CD4-positive, alpha-beta T cell treated with Interleukin-17A for 1 hour (primary cell): ENCODE data around the gene TMEM132C.

Experiments
- DNase-seq: peaks from one replicate; pipeline ENCODE4 v3.0.0-alpha.2; 2020

TMEM132C gene

GRCh38 chr12:128619263-128619662 lies 352.3 kb downstream of the TMEM132C start:
- DNase-seq, result no peak

GRCh38 chr12:128621304-128621703 lies 354.3 kb downstream of the TMEM132C start:
- no peak for DNase-seq

- DNase-seq, result no peak
Observed at GRCh38 chr12:128623748-128624147, 356.8 kb downstream of the TMEM132C start.

- no peak for DNase-seq
Observed at GRCh38 chr12:128626808-128627320, 359.9 kb downstream of the TMEM132C start.

- no peak for DNase-seq
Observed at GRCh38 chr12:128627659-128628058, 360.7 kb downstream of the TMEM132C start.

GRCh38 chr12:128629979-128630378 lies 363.0 kb downstream of the TMEM132C start:
- DNase-seq, result no peak

- no peak for DNase-seq
Observed at GRCh38 chr12:128637642-128638606, 371.0 kb downstream of the TMEM132C start.

- DNase-seq, result no peak
Observed at GRCh38 chr12:128639089-128639488, 372.1 kb downstream of the TMEM132C start.

- no peak for DNase-seq
Observed at GRCh38 chr12:128643155-128643554, 376.2 kb downstream of the TMEM132C start.

- DNase-seq, result peak; percentile 35
Observed at GRCh38 chr12:128644664-128645296, 377.8 kb downstream of the TMEM132C start.

- no peak for DNase-seq
Observed at GRCh38 chr12:128649902-128650301, 382.9 kb downstream of the TMEM132C start.

GRCh38 chr12:128652136-128652751 lies 385.3 kb downstream of the TMEM132C start:
- DNase-seq, result no peak

GRCh38 chr12:128654468-128654867 lies 387.5 kb downstream of the TMEM132C start:
- DNase-seq, result no peak

GRCh38 chr12:128657378-128657777 lies 390.4 kb downstream of the TMEM132C start:
- no peak for DNase-seq

- DNase-seq, result no peak
Observed at GRCh38 chr12:128660532-128661225, 393.7 kb downstream of the TMEM132C start.

GRCh38 chr12:128661226-128661569 lies 394.2 kb downstream of the TMEM132C start:
- no peak for DNase-seq

- DNase-seq, result no peak
Observed at GRCh38 chr12:128662101-128662500, 395.1 kb downstream of the TMEM132C start.

- DNase-seq, result no peak
Observed at GRCh38 chr12:128664501-128664900, 397.5 kb downstream of the TMEM132C start.

GRCh38 chr12:128667193-128667592 lies 400.2 kb downstream of the TMEM132C start:
- DNase-seq, result no peak

GRCh38 chr12:128671528-128672042 lies 404.6 kb downstream of the TMEM132C start:
- peak; percentile 3 for DNase-seq

- no peak for DNase-seq
Observed at GRCh38 chr12:128672428-128672827, 405.5 kb downstream of the TMEM132C start.

- no peak for DNase-seq
Observed at GRCh38 chr12:128672893-128673292, 405.9 kb downstream of the TMEM132C start.

GRCh38 chr12:128675576-128675975 lies 408.6 kb downstream of the TMEM132C start:
- DNase-seq, result no peak
